CD4-positive, CD25-positive, alpha-beta regulatory T cell (primary cell): Measurements from ENCODE around the gene IFIT3. TPM values are rescaled to one million over a fixed set of nuclear protein-coding genes. Genes with fewer than 3 reads are reported as not detected.
A peak's percentile ranks its signal among the peaks of the same experiment; 100 is the strongest.
"Not testable (repeated sequence)": the region's sequence is repeated elsewhere in the genome, so short reads cannot be mapped to it uniquely, and the experiment has no call there.

Source experiments
- ATAC-seq, 2 donors: fragments of 150-1000 bp; cut with Tn5 transposase; one replicate each; pipeline ENCODE4 v1.10.0; 2021; ENCODE audit warnings: low read depth in 2 of 2, moderate number of reproducible peaks in 2 of 2, moderate library complexity in 1 of 2
- DNase-seq, 3 donors: peaks; one replicate each; pipeline versions ENCODE4 v3.0.0 to v3.0.0-alpha.2; 2012 to 2022; ENCODE audit warnings: mixed read lengths in 1 of 3
- H3K27ac ChIP-seq: one replicate; pipeline ENCODE4 v1.7.0; 2013; ENCODE audit warnings: mild to moderate bottlenecking, low read length; ENCODE audit not compliant: insufficient read depth, poor library complexity, severe bottlenecking
- H3K27me3 ChIP-seq: one replicate; pipeline ENCODE4 v1.7.0; 2013; ENCODE audit warnings: low read length; ENCODE audit not compliant: control insufficient read depth, insufficient read depth
- H3K36me3 ChIP-seq: one replicate; pipeline ENCODE4 v1.7.0; 2013; ENCODE audit warnings: mild to moderate bottlenecking, low read length, moderate library complexity; ENCODE audit not compliant: control insufficient read depth, insufficient read depth
- H3K4me1 ChIP-seq: 2 replicates; pipeline ENCODE4 v1.7.0; 2013; ENCODE audit warnings: mild to moderate bottlenecking, low read length; ENCODE audit not compliant: insufficient read depth, control insufficient read depth, poor library complexity, severe bottlenecking
- H3K4me3 ChIP-seq: one replicate; pipeline ENCODE4 v1.7.0; 2013; ENCODE audit warnings: low read depth, mild to moderate bottlenecking, low read length, moderate library complexity
- H3K9me3 ChIP-seq, 2 experiments: 1 replicate in 1 of 2; 2 replicates in 1 of 2; pipeline ENCODE4 v1.7.0; 2013; ENCODE audit warnings: low read length in 2 of 2, mild to moderate bottlenecking in 1 of 2, moderate library complexity in 1 of 2; ENCODE audit not compliant: control insufficient read depth in 2 of 2
- H3K27ac Mint-ChIP-seq, 3 donors: one replicate each; pipeline ENCODE4 v1.8.0; 2020 to 2022; ENCODE audit warnings: mild to moderate bottlenecking in 3 of 3, mixed read lengths in 3 of 3, moderate library complexity in 2 of 3
- H3K27me3 Mint-ChIP-seq: one replicate; pipeline ENCODE4 v1.8.0; 2022; ENCODE audit warnings: mild to moderate bottlenecking, mixed read lengths
- H3K36me3 Mint-ChIP-seq: one replicate; pipeline ENCODE4 v1.8.0; 2020; ENCODE audit warnings: mixed read lengths
- H3K4me1 Mint-ChIP-seq, 4 donors: one replicate each; pipeline ENCODE4 v1.8.0; 2020 to 2022; ENCODE audit warnings: mixed read lengths in 4 of 4, mild to moderate bottlenecking in 1 of 4
- H3K4me3 Mint-ChIP-seq, 4 donors: one replicate each; pipeline ENCODE4 v1.8.0; 2020 to 2022; ENCODE audit warnings: mild to moderate bottlenecking in 4 of 4, mixed read lengths in 4 of 4, moderate library complexity in 3 of 4
- H3K9me3 Mint-ChIP-seq, 7 donors: one replicate each; pipeline ENCODE4 v1.8.0; 2020 to 2022; ENCODE audit warnings: mixed read lengths in 7 of 7, mild to moderate bottlenecking in 3 of 7, moderate library complexity in 2 of 7
- polyA plus RNA-seq, 4 donors: library from polyadenylated mRNA; unstranded; fragments of 300-500 nt; fragmentation: Illumina TruSeq; gene quantifications; one replicate each; pipeline ENCODE4 v1.2.3, GENCODE V29; 2021
- total RNA-seq: library from RNA; stranded (reverse); gene quantifications from one replicate; pipeline ENCODE4 v1.2.3, GENCODE V29; 2022

IFIT3 gene
- total and polyA plus RNA-seq, 5 donors from 2014 or later = 9.0 to 25.9 (median 13.8) TPM

DNA sequence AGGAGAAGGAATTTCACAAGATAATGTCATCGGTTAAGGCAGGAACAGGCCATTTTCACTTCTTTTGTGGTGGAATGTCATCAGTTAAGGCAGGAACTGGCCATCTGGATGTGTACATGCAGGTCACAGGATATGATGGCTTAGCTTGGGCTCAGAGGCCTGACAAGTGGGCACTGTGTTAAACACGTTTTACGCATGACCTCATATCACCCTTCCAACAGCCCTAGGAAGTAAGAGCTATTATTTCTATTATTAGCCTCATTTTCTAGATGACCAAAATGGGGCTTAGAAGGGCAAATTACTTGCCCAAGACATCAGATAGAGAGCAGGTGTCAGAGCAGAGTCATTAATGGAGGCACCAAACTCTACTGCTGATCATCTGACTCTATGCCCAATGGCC is 2.2 kb downstream of the IFIT3 start:
- H3K27me3 Mint-ChIP-seq = not testable (repeated sequence)

GRCh38 chr10:89330537-89331212 is 2.9 kb downstream of the IFIT3 start:
- H3K4me3 Mint-ChIP-seq = peak overlapping the region; percentile 19 to 95 (median 52)
- Histone ChIP-seq H3K9me3 (no peaks in the 10 kb centered on the region), H3K27me3 (no peaks in the 10 kb centered on the region), H3K4me1 (peaks cover 56% of the 10 kb centered on the region), H3K36me3 (no peaks in the 10 kb centered on the region), H3K4me3 (peak overlapping the region; percentile 17), H3K27ac (peak overlapping the region; percentile 14)
- no peaks in the 10 kb centered on the region for H3K36me3 Mint-ChIP-seq
- no peak for ATAC-seq
- no peak for DNase-seq
- peak overlapping the region; percentile 61 to 72 (median 67) for H3K27ac Mint-ChIP-seq
- H3K9me3 Mint-ChIP-seq = no peaks in the 10 kb centered on the region
- H3K4me1 Mint-ChIP-seq = peaks cover 27 to 83% (median 55%) of the 10 kb centered on the region in 4 donors
- H3K27me3 Mint-ChIP-seq = peaks cover 9% of the 10 kb centered on the region

More for the DNA sequence above, 2.2 kb downstream of the IFIT3 start:
- Mint-ChIP-seq H3K4me1 (peaks cover 25 to 76% (median 50%) of the 10 kb centered on the region in 4 donors), H3K27ac (peak overlapping the region; percentile 38 to 90 (median 61)), H3K4me3 (peak overlapping the region in 3 of 4 donors; percentile 6 to 95 (median 84))
- not testable (repeated sequence) for DNase-seq, ATAC-seq, H3K36me3 ChIP-seq, H3K9me3 Mint-ChIP-seq, H3K36me3 Mint-ChIP-seq, H3K9me3 ChIP-seq, H3K27me3 ChIP-seq, H3K27ac ChIP-seq
- Histone ChIP-seq H3K4me3 (peak overlapping the region; percentile 17), H3K4me1 (peaks cover 54% of the 10 kb centered on the region)

- Histone ChIP-seq H3K4me3 (peak overlapping the region; percentile 95), H3K4me1 (peaks cover 60% of the 10 kb centered on the region), H3K27ac (peak overlapping the region; percentile 75)
- Mint-ChIP-seq H3K4me1 (peaks cover 27 to 90% (median 62%) of the 10 kb centered on the region in 4 donors), H3K27ac (peak overlapping the region; percentile 82 to 96 (median 95)), H3K4me3 (peak overlapping the region; percentile 71 to 95 (median 86))
- ATAC-seq, H3K36me3 Mint-ChIP-seq, H3K27me3 ChIP-seq, H3K36me3 ChIP-seq, H3K9me3 Mint-ChIP-seq, H3K27me3 Mint-ChIP-seq, DNase-seq, H3K9me3 ChIP-seq: not testable (repeated sequence)
Observed at GRCh38 chr10:89331487-89332122, 3.8 kb downstream of the IFIT3 start.

- Histone ChIP-seq H3K9me3 (no peaks in the 10 kb centered on the region), H3K4me1 (peaks cover 64% of the 10 kb centered on the region), H3K27ac (peak overlapping the region; percentile 75), H3K36me3 (no peaks in the 10 kb centered on the region), H3K4me3 (peak overlapping the region; percentile 95), H3K27me3 (no peaks in the 10 kb centered on the region)
- peak; percentile 26 to 31 for ATAC-seq
- DNase-seq = peak; percentile 10 to 84 (median 58)
- Mint-ChIP-seq H3K27ac (peak overlapping the region; percentile 82 to 96 (median 95)), H3K4me3 (peak overlapping the region; percentile 71 to 95 (median 86)), H3K9me3 (no peaks in the 10 kb centered on the region), H3K4me1 (peaks cover 27 to 92% (median 63%) of the 10 kb centered on the region in 4 donors), H3K36me3 (no peaks in the 10 kb centered on the region), H3K27me3 (peaks cover 9% of the 10 kb centered on the region)
Observed at GRCh38 chr10:89332123-89332633, 4.4 kb downstream of the IFIT3 start.

GRCh38 chr10:89335226-89335625 is 7.4 kb downstream of the IFIT3 start:
- peaks cover 17% of the 10 kb centered on the region for H3K36me3 ChIP-seq
- no peaks in the 10 kb centered on the region for H3K27me3 Mint-ChIP-seq

GRCh38 chr10:89336241-89336640 is 8.4 kb downstream of the IFIT3 start:
- Histone ChIP-seq H3K36me3 (peaks cover 21% of the 10 kb centered on the region), H3K4me1 (peaks cover 42% of the 10 kb centered on the region), H3K9me3 (no peaks in the 10 kb centered on the region), H3K27me3 (no peaks in the 10 kb centered on the region), H3K4me3 (no peak overlapping the region), H3K27ac (no peak overlapping the region)
- ATAC-seq (no peak), DNase-seq (no peak)
- H3K9me3 Mint-ChIP-seq = no peaks in the 10 kb centered on the region
- H3K27ac Mint-ChIP-seq = no peak overlapping the region
- no peaks in the 10 kb centered on the region for H3K27me3 Mint-ChIP-seq
- H3K36me3 Mint-ChIP-seq = peaks cover 24% of the 10 kb centered on the region
- H3K4me3 Mint-ChIP-seq = no peak overlapping the region
- peaks cover 10 to 63% (median 43%) of the 10 kb centered on the region in 4 donors for H3K4me1 Mint-ChIP-seq

More at GRCh38 chr10:89335226-89335625, 7.4 kb downstream of the IFIT3 start:
- ATAC-seq (no peak), DNase-seq (no peak)
- Mint-ChIP-seq H3K36me3 (peaks cover 18% of the 10 kb centered on the region), H3K4me1 (peaks cover 10 to 70% (median 52%) of the 10 kb centered on the region in 4 donors), H3K27ac (peak overlapping the region in 1 of 3 donors; percentile 96), H3K4me3 (no peak overlapping the region), H3K9me3 (no peaks in the 10 kb centered on the region)
- no peaks in the 10 kb centered on the region for H3K9me3 ChIP-seq
- peaks cover 51% of the 10 kb centered on the region for H3K4me1 ChIP-seq
- H3K4me3 ChIP-seq = no peak overlapping the region
- H3K27ac ChIP-seq = no peak overlapping the region
- H3K27me3 ChIP-seq = no peaks in the 10 kb centered on the region

- H3K36me3 Mint-ChIP-seq = peaks cover 24% of the 10 kb centered on the region
- no peak overlapping the region for H3K27ac ChIP-seq
- peaks cover 21% of the 10 kb centered on the region for H3K36me3 ChIP-seq
- no peaks in the 10 kb centered on the region for H3K27me3 Mint-ChIP-seq
- H3K9me3 ChIP-seq = no peaks in the 10 kb centered on the region
- no peak overlapping the region for H3K4me3 Mint-ChIP-seq
- DNase-seq = peak in 1 of 3 donors; percentile 69
- no peaks in the 10 kb centered on the region for H3K27me3 ChIP-seq
- peaks cover 40% of the 10 kb centered on the region for H3K4me1 ChIP-seq
- peak overlapping the region in 1 of 3 donors; percentile 71 for H3K27ac Mint-ChIP-seq
- H3K4me1 Mint-ChIP-seq = peaks cover 7 to 51% (median 37%) of the 10 kb centered on the region in 4 donors
- H3K9me3 Mint-ChIP-seq = no peaks in the 10 kb centered on the region
- peak; percentile 22 to 48 for ATAC-seq
- H3K4me3 ChIP-seq = no peak overlapping the region
Observed at GRCh38 chr10:89337484-89337883, 9.7 kb downstream of the IFIT3 start.
